HG02763 (cell line): Measurements from ENCODE around the gene NCAPG2.
"Not testable (repeated sequence)": the region's sequence is repeated elsewhere in the genome, so short reads cannot be mapped to it uniquely, and the experiment has no call there.

ENCODE experiments used
- ATAC-seq: cut with Tn5 transposase; IDR thresholded peaks from one replicate; pipeline ENCODE4 v1.9.1; 2021; ENCODE audit warnings: mild to moderate bottlenecking, moderate library complexity; ENCODE audit not compliant: unreplicated experiment

NCAPG2 gene

DNA sequence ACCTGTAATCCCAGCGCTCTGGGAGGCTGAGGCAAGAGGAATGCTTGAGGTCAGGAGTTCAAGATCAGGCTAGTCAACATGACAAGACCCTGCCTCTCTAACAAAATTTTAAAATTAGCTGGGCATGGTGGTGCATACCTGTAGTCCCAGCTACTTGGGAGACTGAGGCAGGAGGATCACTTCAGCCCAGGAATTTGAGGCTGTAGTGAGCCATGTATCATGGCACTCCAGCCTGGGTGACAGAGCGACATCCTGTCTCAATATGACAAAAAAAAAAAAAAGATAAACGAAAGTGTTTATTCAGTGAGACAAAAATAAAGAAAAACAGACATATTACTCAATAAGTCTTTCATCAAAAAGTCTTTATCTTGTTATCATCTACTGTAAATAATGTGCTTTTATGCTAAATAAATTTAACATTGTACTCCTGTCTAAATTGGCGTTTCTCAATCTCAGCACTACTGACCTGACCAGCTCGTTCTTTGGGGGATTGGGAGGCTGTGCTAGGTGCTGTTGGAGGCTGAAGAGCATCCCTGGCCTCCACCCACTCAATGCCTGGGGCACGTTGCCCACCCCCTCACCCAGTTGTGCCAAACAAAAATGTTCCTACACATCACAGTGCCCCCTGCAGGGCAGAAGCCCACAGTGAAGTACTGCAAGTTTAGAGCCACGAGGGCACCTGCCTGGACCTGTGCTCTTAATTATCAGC is 57.7 kb downstream of the NCAPG2 start:
- ATAC-seq: no peak

DNA sequence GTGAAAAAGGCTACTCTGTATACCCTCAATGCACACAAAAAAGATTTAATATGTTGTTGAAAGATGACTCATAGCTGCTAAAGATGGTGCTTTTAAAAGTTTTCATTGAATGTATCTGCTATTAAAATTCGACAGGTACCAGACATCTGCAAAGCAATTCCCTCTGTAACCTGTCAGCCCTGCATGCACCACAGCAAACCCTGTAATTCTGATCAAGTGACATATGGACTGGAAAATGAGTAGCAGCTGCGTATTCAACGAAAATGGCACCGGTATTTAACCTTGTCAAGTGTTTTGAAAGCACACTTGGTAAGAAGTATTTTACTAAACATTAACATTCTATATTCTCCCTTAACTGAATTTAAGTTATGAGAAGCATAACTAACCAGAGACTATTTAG is 58.8 kb downstream of the NCAPG2 start:
- no peak for ATAC-seq

DNA sequence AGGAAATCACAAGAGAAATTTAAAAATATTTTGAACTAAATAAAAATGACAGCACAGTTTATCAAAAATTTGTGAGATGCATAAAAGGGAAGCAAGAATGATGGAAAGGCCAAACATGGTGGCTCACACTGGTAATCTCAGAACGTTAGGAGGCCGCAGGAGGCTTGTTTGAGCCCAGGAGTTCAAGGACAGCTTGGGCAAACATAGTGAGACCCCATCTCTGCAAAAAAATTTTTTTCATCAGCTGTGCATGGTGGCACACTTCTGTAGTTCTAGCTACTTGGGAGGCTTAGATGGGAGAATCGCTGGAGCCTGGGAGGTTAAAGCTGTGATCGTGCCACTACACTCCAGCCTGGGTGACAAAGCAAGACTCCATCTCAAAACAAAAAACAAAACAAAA is 62.5 kb downstream of the NCAPG2 start:
- ATAC-seq: no peak

DNA sequence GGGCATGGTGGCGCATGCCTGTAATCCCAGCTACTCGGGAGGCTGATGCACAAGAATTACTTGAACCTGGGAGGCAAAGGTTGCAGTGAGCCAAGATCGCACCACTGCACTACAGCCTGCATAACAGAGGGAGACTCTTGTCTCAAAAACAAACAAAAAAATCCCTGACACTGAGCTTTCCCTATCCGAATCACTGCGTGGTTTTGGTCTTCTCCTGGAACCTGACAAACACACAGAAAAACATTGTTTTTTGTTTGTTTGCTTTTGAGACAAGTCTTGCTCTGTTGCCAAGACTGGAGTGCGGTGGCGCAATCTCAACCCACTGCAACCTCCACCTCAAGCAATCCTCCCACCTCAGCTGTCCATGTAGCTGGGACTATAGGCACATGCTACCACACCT is 66.6 kb downstream of the NCAPG2 start:
- no peak for ATAC-seq

DNA sequence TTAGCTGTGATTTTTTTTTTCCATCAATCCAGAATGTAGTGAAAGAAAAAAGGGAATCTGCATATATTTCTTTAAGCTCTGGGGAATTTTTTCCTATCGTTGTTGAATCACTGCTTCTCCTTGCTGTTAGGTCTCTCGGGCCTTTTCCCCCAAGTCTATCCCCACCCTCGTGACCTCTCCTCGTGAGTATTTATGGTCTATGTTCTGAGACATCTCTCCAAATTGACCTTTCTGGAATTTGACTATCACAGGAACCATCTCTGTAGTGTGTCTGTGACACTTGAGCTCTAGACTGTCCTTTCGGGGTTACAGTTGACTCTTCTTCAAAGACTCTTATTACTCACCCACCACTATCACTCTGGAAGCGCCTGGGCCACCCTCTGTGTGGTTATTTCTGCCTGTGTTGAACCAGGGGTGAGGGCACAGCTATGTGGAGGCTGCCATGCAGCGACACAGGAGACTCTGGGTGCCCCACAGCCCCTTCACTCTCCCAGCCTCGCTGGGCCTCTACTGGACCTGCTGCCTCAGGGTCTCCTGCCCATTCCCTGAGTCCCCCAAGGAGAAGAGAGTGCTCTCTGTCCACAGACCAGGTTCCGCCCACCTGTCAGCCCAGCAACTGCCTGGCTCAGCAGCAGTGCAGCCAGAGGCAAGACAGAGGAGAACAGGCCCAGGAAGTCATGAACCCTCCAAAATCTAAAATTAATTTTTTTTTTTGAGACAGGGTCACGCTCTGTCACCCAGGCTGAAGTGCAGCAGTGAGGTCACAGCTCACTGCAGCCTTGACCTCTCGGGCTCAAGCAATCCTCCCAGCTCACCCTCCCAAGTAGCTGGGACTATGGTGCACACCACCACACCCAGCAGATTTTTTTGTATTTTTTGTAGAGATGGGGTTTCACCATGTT is 71.3 kb downstream of the NCAPG2 start:
- ATAC-seq: peak; percentile 82

DNA sequence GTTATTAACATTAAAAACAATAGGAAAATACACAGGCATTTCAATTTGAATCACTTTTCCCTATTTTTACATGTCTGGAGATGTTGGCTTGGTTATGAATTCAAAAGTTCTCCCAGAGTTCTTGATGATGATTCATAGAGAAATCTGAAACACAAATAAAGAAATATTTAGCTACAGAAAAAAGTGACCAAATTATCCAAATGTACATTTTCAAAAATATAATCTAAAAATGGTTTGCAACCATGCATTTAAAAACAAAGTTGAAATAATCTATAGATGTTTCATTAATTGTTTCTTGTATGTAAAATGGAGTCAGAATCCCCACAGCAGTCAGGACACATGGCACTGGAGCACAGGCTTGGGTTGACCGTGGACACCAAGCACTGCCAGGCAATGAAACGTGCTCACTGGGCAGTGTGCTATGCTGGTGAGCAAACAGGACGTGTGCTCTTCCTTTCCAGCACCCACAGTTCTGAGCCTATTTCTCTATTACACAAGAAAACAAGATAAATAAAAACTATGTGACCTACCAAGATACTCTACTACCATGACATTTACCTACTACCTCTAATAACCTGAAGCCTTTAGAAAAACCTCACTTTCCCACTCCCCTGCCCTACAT is 72.9 kb downstream of the NCAPG2 start:
- no peak for ATAC-seq

DNA sequence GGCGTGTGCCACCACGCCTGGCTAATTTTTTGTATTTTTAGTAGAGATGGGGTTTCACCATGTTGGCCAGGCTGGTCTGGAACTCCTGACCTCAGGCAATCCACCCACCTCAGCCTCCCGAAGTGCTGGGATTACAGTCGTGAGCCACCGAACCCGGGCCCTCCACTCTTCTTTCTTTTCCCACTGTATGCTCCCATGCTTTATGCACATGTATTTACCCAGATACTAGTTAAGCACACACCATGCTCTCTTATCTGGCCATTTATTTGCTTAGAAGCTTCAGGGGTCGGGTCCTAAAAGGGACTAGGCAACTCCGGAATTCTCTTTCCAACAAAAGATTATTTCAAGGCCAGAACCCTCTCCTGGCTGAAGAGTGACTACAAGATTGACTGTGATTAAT is 78.3 kb downstream of the NCAPG2 start:
- ATAC-seq: not testable (repeated sequence)

DNA sequence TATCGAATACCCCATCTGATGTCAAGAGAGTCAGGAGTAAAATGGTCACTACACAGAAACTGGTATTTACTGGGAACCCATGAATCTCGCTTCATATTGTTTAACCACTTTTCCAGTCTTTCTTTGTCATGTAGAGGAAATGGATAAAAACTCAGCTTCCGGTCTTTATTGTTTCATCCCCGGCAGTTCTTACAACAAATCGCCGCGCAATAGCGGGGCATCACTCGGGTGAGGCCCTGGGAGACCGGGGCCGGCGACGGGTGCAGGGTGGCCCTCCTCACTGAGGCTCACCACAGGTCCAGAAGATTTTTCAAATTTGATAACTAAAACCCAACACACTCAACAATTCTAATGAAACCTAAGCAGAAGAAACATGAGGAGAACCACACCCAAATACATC is 81.4 kb downstream of the NCAPG2 start:
- ATAC-seq: no peak

DNA sequence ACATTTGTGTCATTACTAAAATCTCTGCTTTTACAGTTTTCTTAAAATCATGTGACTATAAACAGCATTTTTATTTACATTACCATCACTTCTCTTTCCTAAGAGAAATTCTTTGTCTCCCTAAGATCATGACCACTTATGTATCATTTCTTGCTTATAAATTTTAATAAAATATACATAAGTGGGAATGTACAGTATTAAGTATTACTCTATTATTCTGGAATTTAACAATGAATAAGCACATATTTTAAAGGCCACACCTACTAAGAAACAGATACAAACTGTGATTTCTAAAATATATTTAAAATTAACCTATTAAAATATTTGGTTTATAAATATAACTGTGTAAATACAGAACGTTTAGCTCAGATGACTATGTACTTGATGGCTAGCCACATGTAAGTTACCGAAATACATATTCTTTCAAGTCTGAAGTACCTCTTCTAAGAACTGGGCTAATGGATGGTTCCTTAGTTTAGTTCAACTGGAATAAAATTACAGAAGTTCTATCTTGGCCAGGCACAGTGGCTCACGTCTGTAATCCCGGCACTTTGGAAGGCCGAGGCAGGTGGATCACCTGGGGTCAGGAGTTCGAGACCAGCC is 83.7 kb downstream of the NCAPG2 start:
- ATAC-seq: no peak

DNA sequence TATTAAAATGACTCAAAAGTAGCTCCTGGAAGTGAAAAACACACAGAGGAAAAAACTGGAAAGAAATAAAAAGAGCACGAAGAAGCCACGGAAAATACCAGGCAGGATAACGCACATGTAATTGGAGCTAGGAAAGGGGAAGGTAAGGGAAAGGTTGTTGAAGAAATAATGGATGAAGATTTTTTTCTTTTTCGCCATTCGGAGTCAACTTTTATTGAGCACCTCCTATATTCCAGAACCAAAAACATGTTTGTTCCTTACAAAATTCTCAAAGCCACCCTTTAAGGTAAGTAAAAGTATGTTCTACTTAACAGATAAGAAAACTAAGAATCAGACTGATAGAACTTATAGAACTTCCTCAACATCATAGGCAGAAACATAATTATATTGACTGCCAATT is 84.2 kb downstream of the NCAPG2 start:
- ATAC-seq: no peak

DNA sequence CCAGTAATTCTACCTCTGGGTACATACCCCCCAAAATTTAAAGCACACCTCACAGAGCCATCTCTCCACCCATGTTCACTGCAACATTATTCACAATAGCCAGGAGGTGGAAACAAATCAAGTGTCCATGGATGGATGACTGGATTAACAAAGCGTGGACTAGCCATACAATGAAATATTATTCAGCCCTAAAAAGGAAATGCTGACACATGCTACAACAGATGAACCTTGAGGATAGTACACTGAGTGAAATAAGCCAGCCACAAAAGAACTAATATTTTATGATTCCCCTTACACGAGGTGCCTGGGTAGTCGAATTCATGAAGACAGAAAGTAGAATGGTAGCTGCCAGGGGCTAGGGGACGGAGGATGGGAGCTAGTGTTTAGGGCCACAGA is 85.9 kb downstream of the NCAPG2 start:
- no peak for ATAC-seq

DNA sequence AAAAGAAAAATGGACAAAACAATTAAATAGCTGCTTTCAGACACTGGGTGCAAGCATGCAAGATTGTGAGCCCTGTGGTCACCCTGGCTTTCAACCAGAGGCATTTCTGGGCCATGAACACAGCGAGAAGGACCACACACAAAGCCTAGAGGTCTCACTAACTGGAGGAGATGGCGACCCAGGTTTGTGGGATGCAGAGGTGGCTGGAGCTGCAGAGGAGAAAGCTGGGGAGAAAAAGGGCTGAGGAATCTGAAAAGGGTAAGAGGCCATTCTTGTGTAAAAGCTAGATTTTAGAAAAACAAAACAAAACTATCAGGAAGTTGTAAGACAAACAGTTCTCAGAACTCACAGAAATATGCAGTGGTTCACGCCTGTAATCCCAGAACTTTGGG is 86.9 kb downstream of the NCAPG2 start:
- no peak for ATAC-seq

DNA sequence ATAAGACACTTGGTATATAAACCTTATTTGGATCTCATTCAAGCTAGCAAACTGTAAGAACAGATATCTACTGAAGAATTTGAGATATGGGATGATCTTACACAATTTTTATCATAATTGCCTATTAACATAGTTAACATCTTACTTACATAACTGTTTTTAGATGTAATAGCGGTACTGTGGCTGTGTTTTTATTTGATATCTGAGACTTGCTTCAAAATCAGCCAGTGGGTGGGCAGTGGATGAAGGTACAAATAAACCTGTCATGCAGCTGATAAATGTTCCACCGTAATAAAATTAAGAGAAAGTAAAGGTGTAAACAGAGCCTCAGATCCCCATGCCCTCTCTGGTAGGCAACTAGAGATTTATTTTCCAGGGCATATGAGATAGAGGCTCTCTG is 88.6 kb downstream of the NCAPG2 start:
- no peak for ATAC-seq

DNA sequence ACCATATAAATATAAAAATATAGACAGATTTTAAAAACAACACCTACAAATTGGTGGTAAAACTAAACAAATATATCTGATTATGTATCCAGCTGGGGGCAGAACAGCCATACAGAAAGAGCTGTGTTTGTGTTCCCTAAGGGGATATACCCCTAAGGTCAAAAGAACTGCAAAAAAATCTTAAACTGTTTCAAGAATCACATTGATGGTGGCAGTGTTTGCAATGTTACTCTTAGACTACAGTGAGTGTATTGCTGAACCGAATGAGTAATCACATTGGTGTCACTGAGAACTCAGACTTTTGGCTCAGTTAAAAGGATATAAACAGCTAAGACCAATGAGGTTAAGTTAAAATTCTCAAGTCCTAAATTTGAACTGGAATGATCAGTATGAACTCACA is 89.9 kb downstream of the NCAPG2 start:
- ATAC-seq: no peak

DNA sequence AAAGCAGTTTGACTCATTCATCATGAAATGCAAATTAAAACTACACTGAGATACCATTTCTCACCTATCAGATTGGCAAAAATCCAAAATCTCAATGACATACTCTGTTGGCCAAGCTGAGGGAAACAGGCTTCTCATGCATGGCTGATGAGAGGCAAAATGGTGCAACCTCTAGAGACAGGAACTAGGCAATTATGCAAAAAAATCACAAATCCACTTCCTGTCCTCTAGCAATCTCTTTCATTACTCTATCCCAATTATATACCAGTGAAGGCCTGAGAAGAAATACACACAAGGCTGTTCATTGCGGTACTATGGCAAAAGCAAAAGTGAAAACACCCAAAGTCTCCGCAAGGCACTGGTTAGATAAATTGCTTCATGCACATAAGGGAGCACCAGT is 91.1 kb downstream of the NCAPG2 start:
- peak; percentile 81 for ATAC-seq

DNA sequence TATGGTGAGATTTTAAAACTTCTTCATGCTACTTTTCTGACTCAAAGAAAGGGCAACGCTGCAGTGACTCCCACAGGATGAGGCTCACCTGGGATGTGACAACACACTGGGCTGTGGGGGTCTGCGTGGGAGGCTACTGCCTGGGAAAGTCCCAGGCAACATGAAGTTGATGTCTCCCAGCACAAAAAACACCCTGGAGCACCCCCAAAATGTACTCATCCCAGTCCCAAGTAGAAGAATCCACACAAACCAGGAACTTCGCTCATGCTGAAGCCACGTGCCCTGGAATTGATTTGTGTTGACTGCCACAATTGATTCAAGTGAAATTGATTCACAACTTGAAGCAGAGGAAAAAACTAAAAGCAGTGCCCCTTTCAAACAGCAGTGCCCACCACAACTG is 92.1 kb downstream of the NCAPG2 start:
- no peak for ATAC-seq

DNA sequence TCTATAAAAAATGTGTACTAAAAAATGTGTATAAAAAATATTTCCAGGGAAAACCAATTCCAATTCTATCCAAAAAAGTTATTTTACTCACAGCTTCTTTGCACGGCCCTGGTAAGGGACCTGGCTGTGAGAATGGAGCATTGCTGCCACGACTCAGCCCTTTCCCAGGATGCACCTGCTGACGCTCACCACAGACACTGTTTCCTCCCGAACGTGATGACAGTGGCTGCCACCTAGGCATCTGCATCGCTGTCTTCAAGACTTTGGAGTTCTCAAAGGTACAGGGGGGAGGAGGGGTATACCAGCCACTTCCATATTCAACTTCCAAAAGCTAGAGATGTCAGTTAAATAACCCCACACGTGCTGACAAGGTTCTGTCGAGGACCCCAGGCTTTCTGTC is 93.1 kb downstream of the NCAPG2 start:
- no peak for ATAC-seq

DNA sequence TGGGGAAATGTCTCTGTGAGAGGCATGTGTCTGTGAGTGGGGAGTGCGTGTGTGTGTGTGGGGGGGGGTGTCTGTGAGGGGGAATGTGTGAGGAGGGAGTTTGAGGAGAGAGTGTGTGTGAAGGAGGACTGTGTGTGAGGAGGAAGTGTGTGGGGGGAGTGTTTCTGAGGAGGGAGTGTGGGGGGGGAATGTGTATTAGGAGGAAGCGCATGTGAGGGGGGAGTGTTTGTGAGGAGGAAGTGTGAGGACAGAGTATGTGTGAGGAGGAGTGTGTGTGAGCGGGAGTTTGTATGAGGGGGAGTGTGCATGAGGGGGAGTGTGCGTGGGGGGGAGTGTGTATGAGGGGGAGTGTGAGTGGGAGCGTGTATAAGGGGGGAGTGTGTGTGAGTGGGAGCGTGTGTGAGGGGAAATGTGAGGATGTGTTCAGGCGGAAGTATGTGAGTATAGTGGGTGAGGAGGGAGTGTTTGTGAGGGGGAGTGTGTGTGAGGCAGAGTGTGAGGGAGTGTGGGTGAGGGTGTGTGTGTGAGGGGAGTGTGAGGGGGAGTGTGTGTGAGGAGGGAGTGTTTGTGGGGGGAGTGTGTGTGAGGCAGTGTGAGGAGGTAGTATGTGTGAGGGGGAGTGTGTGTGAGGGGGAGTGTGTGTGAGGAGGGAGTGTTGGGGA is 95.2 kb downstream of the NCAPG2 start:
- ATAC-seq: no peak

DNA sequence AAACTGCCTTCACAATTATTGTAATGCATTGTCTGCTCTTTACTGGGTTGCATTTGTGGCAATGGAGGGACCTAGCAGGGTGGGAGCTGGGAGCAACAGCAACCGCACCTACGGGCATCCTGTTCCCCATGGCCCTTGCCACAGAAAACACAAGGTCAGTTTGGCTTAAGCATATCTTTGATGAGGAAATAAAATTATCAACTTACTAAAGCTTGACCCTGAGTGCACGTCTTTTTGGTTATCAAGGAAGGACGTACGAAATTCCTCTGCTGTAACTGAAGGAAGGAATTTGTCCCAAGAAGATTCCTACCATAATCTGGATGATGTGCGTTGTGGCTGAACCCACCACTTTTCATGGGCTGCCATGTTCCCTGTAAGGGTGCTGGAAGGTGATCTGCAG is 97.0 kb downstream of the NCAPG2 start:
- ATAC-seq: no peak

DNA sequence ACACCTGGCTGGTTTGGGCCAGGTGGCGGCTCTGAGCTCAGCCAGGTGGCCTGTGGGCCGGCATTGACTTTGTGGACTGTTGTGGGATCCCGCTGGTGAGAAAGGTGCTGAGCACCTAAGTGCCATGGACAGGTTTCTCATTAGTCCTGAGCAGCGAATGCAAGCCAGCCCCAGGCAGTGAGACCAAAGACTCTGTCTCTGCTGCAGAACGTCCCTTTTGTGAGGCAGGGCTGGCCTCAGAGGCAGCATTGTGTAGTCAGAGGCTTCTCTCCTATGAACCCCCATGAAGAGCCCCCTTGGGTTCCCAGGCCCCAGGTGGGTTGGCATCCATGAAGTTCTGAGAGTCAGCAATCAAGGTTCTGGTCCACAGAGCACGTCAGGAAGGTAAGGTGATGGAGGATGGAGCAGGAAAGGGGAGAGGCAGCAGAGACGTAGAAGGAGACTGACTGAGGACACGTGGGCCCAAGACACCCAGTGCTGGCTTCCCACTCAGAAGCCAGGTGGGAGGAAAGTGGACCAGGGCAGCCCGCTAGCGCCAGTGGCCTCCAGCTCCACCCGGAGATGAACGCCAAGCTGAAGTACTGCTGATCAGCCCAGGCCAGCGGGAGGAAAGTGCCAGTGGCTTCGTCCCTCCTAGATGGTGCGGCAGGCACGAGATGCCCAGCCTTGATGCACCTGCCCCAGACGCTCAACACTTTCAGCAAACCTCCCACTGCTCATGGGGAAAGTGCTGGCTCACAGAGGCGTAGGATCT is 97.8 kb downstream of the NCAPG2 start:
- ATAC-seq: no peak
